Common myeloid progenitor, CD34-positive (primary cell): ENCODE measurements around the gene ZNF443. TPM values are rescaled to one million over a fixed set of nuclear protein-coding genes. Genes with fewer than 3 reads are reported as not detected.
"Not testable (repeated sequence)": the region's sequence is repeated elsewhere in the genome, so short reads cannot be mapped to it uniquely, and the experiment has no call there.

Source experiments
- CTCF ChIA-PET: fragments of 350-600 bp; sonication (Branson Sonifier 250); formaldehyde crosslinking; loops from one replicate; lab custom pipeline; 2021; ENCODE audit warnings: antibody characterized with exemption; lab: Charles Lee
- POLR2A ChIA-PET: fragments of 350-600 bp; sonication (Branson Sonifier 250); formaldehyde crosslinking; loops from one replicate; lab custom pipeline; 2021; ENCODE audit warnings: antibody characterized with exemption; lab: Charles Lee
- DNase-seq, 3 donors: peaks; one replicate each; pipeline versions ENCODE4 v3.0.0 to v3.0.0-alpha.2; 2013
- H3K27ac ChIP-seq, 2 experiments: 1 replicate in 1 of 2; 2 replicates in 1 of 2; pipeline ENCODE4 v1.7.0; 2013; ENCODE audit warnings: inconsistent platforms in 2 of 2, low read length in 2 of 2, mild to moderate bottlenecking in 2 of 2, low read depth in 1 of 2, moderate library complexity in 1 of 2; ENCODE audit not compliant: severe bottlenecking in 2 of 2, insufficient read depth in 1 of 2, poor library complexity in 1 of 2
- H3K27me3 ChIP-seq, 5 experiments: replicated peaks in 2 of 5; 1 replicate in 3 of 5; 2 replicates in 2 of 5; pipeline versions ENCODE4 v1.6.1 to v1.7.0; 2013; ENCODE audit warnings: low read length in 4 of 5, mild to moderate bottlenecking in 2 of 5, moderate library complexity in 2 of 5, inconsistent platforms in 1 of 5; ENCODE audit not compliant: insufficient read depth in 5 of 5, control insufficient read depth in 4 of 5
- H3K36me3 ChIP-seq, 4 experiments: 1 replicate in 2 of 4; 2 replicates in 2 of 4; pipeline versions ENCODE4 v1.6.1 to v1.7.0; 2013; ENCODE audit warnings: low read length in 3 of 4, control low read depth in 1 of 4, mild to moderate bottlenecking in 1 of 4; ENCODE audit not compliant: control insufficient read depth in 4 of 4, insufficient read depth in 4 of 4
- H3K4me1 ChIP-seq, 4 experiments: 1 replicate in 3 of 4; 2 replicates in 1 of 4; pipeline versions ENCODE4 v1.6.1 to v1.7.1; 2013; ENCODE audit warnings: low read length in 3 of 4, mild to moderate bottlenecking in 3 of 4, control low read depth in 1 of 4, inconsistent platforms in 1 of 4, moderate library complexity in 1 of 4; ENCODE audit not compliant: control insufficient read depth in 4 of 4, insufficient read depth in 4 of 4; ENCODE audit errors: control extremely low read depth in 1 of 4
- H3K4me3 ChIP-seq, 7 experiments: 1 replicate in 4 of 7; 2 replicates in 3 of 7; pipeline versions ENCODE4 v1.5.1 to v1.7.0; 2013; ENCODE audit warnings: mild to moderate bottlenecking in 7 of 7, low read length in 6 of 7, moderate library complexity in 6 of 7, inconsistent platforms in 2 of 7, low read depth in 2 of 7, control low read depth in 1 of 7; ENCODE audit not compliant: insufficient read depth in 4 of 7, control insufficient read depth in 1 of 7; ENCODE audit errors: extremely low read depth in 1 of 7
- H3K9me3 ChIP-seq, 5 experiments: 1 replicate in 4 of 5; 2 replicates in 1 of 5; pipeline versions ENCODE4 v1.6.1 to v1.7.1; 2013; ENCODE audit warnings: low read length in 4 of 5, mild to moderate bottlenecking in 2 of 5, inconsistent platforms in 1 of 5, low read depth in 1 of 5, moderate library complexity in 1 of 5; ENCODE audit not compliant: control insufficient read depth in 4 of 5, insufficient read depth in 2 of 5; ENCODE audit errors: control extremely low read depth in 1 of 5
- WGBS: methylation state at CpG from one replicate; pipeline ENCODE4 v1.1.5; 2013; ENCODE audit not compliant: insufficient coverage; 5-methylcytosine and 5-hydroxymethylcytosine counted together
- polyA plus RNA-seq: library from polyadenylated mRNA; unstranded; fragments of 120-200 nt; gene quantifications from one replicate; pipeline ENCODE4 v1.2.1, GENCODE V29; 2013

ZNF443 gene
- 3.8 TPM for polyA plus RNA-seq

GRCh38 chr19:12440541-12441316, at the start of gene ZNF443:
Gene ZNF443 (minus strand): TSS chr19:12441021. CDS start chr19:12440914, 107 bp downstream.
- peak; percentile 98 to 99 (median 98) for DNase-seq
- POLR2A ChIA-PET, result interaction anchor here (0.6 to 1.7 kb wide), 8 partner anchors 10 to 146 kb away, joined by 3 to 9 read pairs (median 3); partner anchors contain the start of genes ZNF44 and ZNF799
- Histone ChIP-seq H3K4me1 (peaks cover 0 to 9% (median 8%) of the 10 kb centered on the region in 4 experiments), H3K27ac (peak within 1 kb of the TSS in 1 of 2 experiments; percentile 73), H3K27me3 (no peaks in the 10 kb centered on the region), H3K4me3 (peak within 1 kb of the TSS; percentile 50 to 93 (median 78)), H3K9me3 (peaks cover 0 to 5% (median 0%) of the 10 kb centered on the region in 5 experiments), H3K36me3 (no peaks in the 10 kb centered on the region)
- CTCF ChIA-PET, result interaction anchor here (1.0 to 2.4 kb wide), 3 partner anchors 41 to 108 kb away, joined by 3 to 7 read pairs (median 3); partner anchors contain the start of genes ZNF442 and ZNF563
- under 1% methylated on average over 33 of the region's 59 CpGs for WGBS

- peaks cover 10 to 38% (median 33%) of the 10 kb centered on the region in 4 experiments for H3K4me1 ChIP-seq
- POLR2A ChIA-PET, H3K27ac ChIP-seq, H3K4me3 ChIP-seq, DNase-seq, CTCF ChIA-PET, H3K36me3 ChIP-seq, H3K9me3 ChIP-seq, H3K27me3 ChIP-seq: not testable (repeated sequence)
- no CpG with 5 or more reads among the region's 1 CpG for WGBS
These were observed 45.5 kb upstream of the ZNF443 start for GRCh38 chr19:12486265-12486783.

DNA sequence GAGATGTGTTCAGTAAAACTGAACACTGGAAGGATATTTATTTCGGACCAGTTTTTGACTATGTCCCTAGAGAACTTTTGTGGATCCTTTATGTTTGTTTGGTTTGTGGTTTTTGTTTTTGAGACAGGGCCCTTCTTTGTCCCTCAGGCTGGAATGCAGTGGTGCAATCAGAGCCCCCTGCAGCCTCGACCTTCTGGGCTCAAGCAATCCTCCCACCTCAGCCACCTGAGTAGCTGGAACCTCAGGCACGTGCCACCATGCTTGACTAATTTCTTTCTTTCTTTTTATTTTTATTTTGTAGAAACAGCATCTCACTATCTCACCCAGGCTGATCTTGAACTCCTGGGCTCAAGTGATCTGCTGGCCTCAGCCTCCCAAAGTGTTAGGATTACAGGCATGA, 44.8 kb upstream of the ZNF443 start:
- Histone ChIP-seq H3K27ac (no peak overlapping the region), H3K9me3 (no peaks in the 10 kb centered on the region), H3K36me3 (no peaks in the 10 kb centered on the region), H3K4me1 (peaks cover 10 to 45% (median 34%) of the 10 kb centered on the region in 4 experiments), H3K4me3 (peak overlapping the region in 3 of 7 experiments; percentile 83 to 92 (median 87)), H3K27me3 (no peaks in the 10 kb centered on the region)
- no CpG with 5 or more reads among the region's 3 CpGs for WGBS
- DNase-seq, result no peak
- CTCF ChIA-PET, result no interaction called here
- POLR2A ChIA-PET, result no interaction called here

DNA sequence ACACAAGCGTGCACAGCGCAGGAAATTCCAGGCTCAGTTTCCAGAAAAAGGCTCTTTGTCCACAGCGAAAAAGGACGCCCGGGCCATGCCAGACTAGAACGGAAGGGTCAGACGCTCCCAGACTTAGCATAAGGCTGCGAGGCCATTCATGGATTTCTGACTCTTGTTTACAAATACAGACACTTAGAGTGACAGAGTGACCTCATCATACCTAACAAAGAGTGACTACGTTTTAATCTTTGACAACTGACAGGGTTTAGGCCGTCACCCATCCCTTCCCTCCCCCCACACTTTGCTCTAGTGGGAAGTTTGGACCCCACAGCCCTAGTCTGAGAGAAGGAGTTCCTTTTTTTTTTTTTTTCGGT, 44.2 kb upstream of the ZNF443 start:
- Histone ChIP-seq H3K4me1 (peaks cover 10 to 45% (median 34%) of the 10 kb centered on the region in 4 experiments), H3K27ac (peak overlapping the region; percentile 70 to 86), H3K27me3 (no peaks in the 10 kb centered on the region), H3K9me3 (no peaks in the 10 kb centered on the region), H3K4me3 (peak overlapping the region; percentile 71 to 93 (median 87)), H3K36me3 (no peaks in the 10 kb centered on the region)
- ChIA-PET CTCF (no interaction called here), POLR2A (interaction anchor here (0.9 to 3.7 kb wide), 2 partner anchors 10 to 24 kb away, joined by 3 to 16 read pairs; no protein-coding TSS in a partner anchor)
- peak; percentile 25 to 74 (median 73) for DNase-seq
- 0% methylated on average over 5 of the region's 11 CpGs for WGBS

DNA sequence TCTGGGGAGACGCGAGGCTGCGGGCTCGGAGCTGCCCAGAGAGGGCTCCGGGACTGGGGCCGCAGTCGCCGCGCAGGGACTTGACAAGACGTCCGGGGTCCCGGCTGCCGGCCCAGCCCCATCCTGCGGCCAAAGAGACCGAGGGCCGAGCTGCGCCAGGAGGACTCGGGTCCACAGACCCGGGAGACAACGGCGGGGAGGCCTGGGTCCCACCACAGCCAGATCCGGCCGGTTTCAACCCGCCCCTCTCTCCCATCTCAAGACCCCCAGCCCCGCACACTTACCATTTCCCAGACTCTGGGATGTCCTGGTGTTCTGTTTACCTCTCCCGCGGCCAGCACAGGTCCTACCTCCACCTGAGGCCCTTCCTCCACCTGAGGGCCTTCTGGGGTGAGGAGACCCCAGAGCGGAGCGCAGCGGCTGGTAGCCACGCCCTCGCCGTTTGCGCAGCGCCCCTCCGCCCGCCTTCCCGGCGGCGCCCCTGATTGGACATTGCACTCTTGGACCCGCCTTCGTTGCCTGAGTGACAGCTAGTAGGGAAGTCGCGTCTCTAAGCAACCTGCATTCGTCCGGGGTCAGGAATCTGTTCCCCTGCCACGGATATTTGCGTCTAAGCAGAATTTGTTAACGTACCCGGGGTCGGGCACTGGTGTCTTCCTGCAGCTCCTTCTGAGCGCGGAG, 43.7 kb upstream of the ZNF443 start, which contains the start of gene ZNF709:
Gene ZNF709, minus strand, starts transcription at position 446 of the 681 bp plus-strand sequence. Its CDS starts 159 bp downstream, at position 287.
- Histone ChIP-seq H3K36me3 (peaks cover 0 to 4% (median 0%) of the 10 kb centered on the region in 4 experiments), H3K4me1 (peaks cover 10 to 45% (median 34%) of the 10 kb centered on the region in 4 experiments), H3K27ac (peak within 1 kb of the TSS; percentile 70 to 86), H3K9me3 (peaks cover 0 to 2% (median 0%) of the 10 kb centered on the region in 5 experiments), H3K4me3 (peak within 1 kb of the TSS; percentile 71 to 93 (median 87)), H3K27me3 (no peaks in the 10 kb centered on the region)
- POLR2A ChIA-PET, result interaction anchor here (0.9 to 3.7 kb wide), 2 partner anchors 11 to 25 kb away, joined by 3 to 16 read pairs; no protein-coding TSS in a partner anchor
- DNase-seq, result peak; percentile 90 to 94 (median 93)
- WGBS, result under 1% methylated on average over 48 of the region's 53 CpGs
- CTCF ChIA-PET, result interaction anchor here (0.6 to 4.8 kb wide), 3 partner anchors 10 to 52 kb away, joined by 3 to 25 read pairs (median 3); no protein-coding TSS in a partner anchor

DNA sequence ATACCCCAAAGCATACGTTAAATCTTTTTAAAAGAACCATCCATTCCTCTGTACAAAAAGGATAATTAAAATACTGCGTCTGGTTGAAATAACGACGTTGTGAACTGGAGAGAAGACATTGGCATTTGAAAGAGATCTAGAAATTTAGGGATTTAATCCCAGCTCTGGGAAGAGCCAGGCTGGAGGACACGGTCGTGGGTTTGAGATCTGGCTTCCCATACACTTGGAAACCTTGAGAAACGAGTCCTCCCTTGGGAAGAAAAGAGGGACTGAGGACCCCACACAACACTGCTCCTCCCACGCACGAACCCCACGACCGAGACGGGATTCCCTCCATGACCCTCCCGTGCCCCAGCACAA, 43.2 kb upstream of the ZNF443 start:
- H3K4me3 ChIP-seq, result peak overlapping the region; percentile 71 to 93 (median 87)
- POLR2A ChIA-PET, result interaction anchor here (3.7 kb wide), 1 partner anchor 11 kb away, joined by 16 read pairs; no protein-coding TSS in a partner anchor
- 1% methylated on average over 9 of the region's 13 CpGs for WGBS
- peaks cover 0 to 5% (median 0%) of the 10 kb centered on the region in 5 experiments for H3K9me3 ChIP-seq
- H3K27me3 ChIP-seq, result no peaks in the 10 kb centered on the region
- peaks cover 10 to 45% (median 34%) of the 10 kb centered on the region in 4 experiments for H3K4me1 ChIP-seq
- no peak for DNase-seq
- H3K27ac ChIP-seq, result peak overlapping the region; percentile 70 to 86
- H3K36me3 ChIP-seq, result peaks cover 0 to 4% (median under 1%) of the 10 kb centered on the region in 4 experiments
- CTCF ChIA-PET, result interaction anchor here (0.6 to 4.8 kb wide), 3 partner anchors 10 to 52 kb away, joined by 3 to 25 read pairs (median 3); no protein-coding TSS in a partner anchor
